HG03342 (cell line): ENCODE results near the gene ADD1.

Source experiments
- ATAC-seq: cut with Tn5 transposase; IDR thresholded peaks from one replicate; pipeline ENCODE4 v1.9.1; 2021; ENCODE audit warnings: mild to moderate bottlenecking, moderate library complexity; ENCODE audit not compliant: unreplicated experiment

Gene ADD1

GRCh38 chr4:2961811-2962441, 118.3 kb downstream of the ADD1 start:
- no peak for ATAC-seq

DNA sequence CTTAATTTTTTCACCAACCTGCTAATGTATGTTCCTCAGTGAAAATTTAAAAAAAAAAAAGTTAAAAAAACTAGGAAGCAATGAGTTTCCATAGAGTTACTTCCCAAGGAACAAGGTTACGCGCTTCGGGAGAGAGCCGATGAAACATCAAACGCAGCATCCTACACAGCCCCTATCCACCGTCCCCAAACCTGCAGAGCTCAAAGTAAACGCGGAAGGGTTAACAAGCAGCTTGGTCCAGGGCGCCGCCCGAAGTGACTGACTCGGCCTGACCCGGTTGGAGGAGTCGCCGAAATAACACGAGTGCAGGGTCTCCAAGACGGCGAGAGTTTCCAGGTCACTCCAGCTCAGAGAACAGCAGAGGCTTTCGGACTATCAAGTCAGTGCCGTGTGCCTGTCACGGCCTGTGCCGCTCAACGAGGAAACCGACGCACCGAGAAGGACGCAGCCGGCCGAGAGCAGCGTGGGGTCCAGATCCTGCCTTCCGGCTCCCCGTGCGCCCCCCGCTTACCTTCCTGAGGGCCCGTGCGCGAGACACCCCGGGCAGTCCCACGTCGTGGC, 119.0 kb downstream of the ADD1 start:
- ATAC-seq = peak; percentile 21

- ATAC-seq = peak; percentile 89
Measured at GRCh38 chr4:2963175-2963965, 119.7 kb downstream of the ADD1 start, which contains the start of the genes GRK4 and NOP14. TSS of gene GRK4 (plus strand) at chr4:2963571. CDS start at chr4:2964071, 500 bp downstream. TSS of gene NOP14 (minus strand) at chr4:2963406. CDS start at chr4:2963319, 87 bp downstream.

GRCh38 chr4:2963966-2964471, 120.4 kb downstream of the ADD1 start:
- ATAC-seq = peak; percentile 29

DNA sequence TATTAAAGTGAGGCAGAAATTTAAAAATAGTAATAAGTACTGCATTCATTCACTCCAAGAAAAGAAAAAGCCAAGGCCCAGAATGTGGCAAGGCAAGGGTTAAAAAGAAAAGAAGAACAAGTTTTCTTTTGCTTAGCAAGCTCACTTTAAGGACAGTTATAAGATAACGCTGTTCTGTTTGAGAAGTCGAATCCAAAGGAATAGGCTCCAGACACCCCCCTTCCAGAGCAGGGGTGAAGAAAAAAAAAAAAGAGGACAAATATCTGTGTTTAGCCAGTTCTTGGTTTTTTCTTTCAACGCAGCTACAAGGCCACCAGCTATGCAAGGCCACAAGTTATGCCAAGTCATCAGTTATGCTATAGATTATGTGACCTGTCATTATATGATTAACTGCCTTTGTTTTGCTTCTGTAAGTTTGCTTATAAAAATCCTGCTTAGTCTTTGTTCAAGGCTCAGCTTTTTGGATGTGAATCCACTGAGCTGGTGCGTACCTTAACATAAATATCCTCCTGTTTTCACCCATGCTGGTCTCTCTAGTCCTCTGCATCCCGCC, 121.1 kb downstream of the ADD1 start:
- no peak for ATAC-seq

GRCh38 chr4:2965262-2965661, 121.6 kb downstream of the ADD1 start:
- no peak for ATAC-seq

DNA sequence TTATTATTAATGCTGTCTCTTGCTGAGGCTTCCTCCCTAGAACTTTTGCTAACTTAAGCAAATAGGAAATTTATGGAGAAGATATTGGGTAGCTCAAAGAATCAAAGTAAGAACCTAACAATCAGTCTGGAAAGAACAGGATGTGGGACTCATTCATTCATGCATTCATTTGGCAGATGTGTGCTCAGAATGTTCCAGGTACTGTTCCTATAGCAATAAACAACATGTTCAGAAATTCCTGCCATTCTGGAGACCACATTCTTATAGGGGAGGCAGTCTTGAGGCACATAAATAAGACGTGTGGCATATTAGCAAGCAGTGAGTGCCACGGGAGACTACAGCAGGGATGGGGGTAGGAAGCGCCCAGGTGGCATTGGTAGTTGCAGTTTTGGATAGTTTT, 124.7 kb downstream of the ADD1 start:
- no peak for ATAC-seq

GRCh38 chr4:2971275-2971674, 127.6 kb downstream of the ADD1 start:
- no peak for ATAC-seq

DNA sequence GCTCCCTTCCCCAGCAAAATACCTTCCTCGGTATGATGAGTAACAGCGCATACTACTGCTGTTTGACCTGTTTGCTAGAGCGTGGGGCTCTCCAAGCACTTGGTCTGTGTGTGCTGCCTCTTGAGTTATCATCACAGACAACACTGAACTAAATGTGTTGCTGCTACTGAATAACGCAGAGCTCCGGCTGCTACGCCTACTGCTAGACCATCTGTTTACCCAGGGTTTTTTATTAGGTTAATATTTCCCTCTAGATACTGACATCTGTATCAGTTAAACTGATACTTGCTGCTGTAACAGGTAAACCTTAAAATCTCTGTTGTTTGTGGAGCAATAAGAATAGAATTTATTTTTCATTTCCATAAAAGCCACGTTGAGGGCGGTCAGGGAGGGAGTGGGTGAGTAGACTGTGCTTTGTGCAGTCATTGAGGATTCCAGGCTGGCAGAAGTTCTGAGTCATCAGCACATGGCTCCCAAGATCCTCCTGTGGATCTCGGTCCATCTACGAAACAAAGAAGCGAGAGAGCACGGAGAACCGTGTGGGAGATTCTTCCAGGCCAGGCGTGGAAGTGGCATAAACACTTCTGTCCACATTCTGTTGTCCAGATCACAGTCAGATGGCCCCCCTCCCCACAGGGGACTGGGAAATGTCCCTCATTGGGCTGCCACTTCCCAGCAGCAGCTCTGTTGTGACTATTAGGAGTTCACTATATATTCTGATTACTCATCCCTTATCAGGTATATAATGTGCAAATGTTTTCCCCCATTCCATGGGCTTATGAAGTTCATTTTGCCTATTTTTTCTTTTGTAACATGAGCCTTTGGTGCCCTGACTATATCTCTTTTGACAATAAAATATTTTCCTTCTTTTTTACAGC, 133.8 kb downstream of the ADD1 start:
- no peak for ATAC-seq
